ENCODE measurements around the gene CIAO2A. TPM values are rescaled to one million over a fixed set of nuclear protein-coding genes. Genes with fewer than 3 reads are reported as not detected.
A peak's percentile ranks its signal among the peaks of the same experiment; 100 is the strongest.
"Not testable (repeated sequence)": the region's sequence is repeated elsewhere in the genome, so short reads cannot be mapped to it uniquely, and the experiment has no call there.

Gene CIAO2A
- total RNA-seq, 1 donor from 2014 or later, result 53.4 TPM

GRCh38 chr15:64112073-64112772 lies 18.6 kb upstream of the CIAO2A start:
- Histone ChIP-seq H3K4me3 (ENCODE audit: insufficient read depth, low read depth, low read length) (no peak overlapping the region), H3K36me3 (ENCODE audit: insufficient read depth, low read length) (peaks cover 20% of the 10 kb centered on the region), H3K79me2 (ENCODE audit: insufficient read depth, low read length) (peaks cover 57% of the 10 kb centered on the region), H3K4me1 (ENCODE audit: insufficient read depth, low read length) (no peaks in the 10 kb centered on the region), H3K9me3 (ENCODE audit: insufficient read depth, low read depth, low read length) (no peaks in the 10 kb centered on the region), H3K9ac (ENCODE audit: low read length) (no peak overlapping the region), H3K27me3 (ENCODE audit: insufficient read depth, low read length) (no peaks in the 10 kb centered on the region), H3K4me2 (ENCODE audit: low read length) (no peak overlapping the region), H4K20me1 (ENCODE audit: insufficient read depth, low read length) (peaks cover 64% of the 10 kb centered on the region), H2AFZ (ENCODE audit: low read depth, low read length) (no peak overlapping the region), H3K27ac (ENCODE audit: low read depth, low read length) (no peak overlapping the region)
- peaks cover 14% of the 10 kb centered on the region for H3K36me3 Mint-ChIP-seq (ENCODE audit: low read depth, unreplicated experiment)
- H3K4me3 Mint-ChIP-seq (ENCODE audit: unreplicated experiment), result no peak overlapping the region
- H3K9me3 Mint-ChIP-seq (ENCODE audit: unreplicated experiment), result no peaks in the 10 kb centered on the region
- H3K27ac Mint-ChIP-seq (ENCODE audit: unreplicated experiment), result no peak overlapping the region
- no peak for DNase-seq (ENCODE audit: low read depth)
- peaks cover 28% of the 10 kb centered on the region for H3K4me1 Mint-ChIP-seq (ENCODE audit: low read depth, unreplicated experiment)
- no peaks in the 10 kb centered on the region for H3K27me3 Mint-ChIP-seq (ENCODE audit: low read depth, unreplicated experiment)
- TF ChIP-seq EZH2 (IDR thresholded peaks at IDR 0.05; ENCODE audit: insufficient read depth, low read length), result no peak
- TF ChIP-seq, protein P1, sequence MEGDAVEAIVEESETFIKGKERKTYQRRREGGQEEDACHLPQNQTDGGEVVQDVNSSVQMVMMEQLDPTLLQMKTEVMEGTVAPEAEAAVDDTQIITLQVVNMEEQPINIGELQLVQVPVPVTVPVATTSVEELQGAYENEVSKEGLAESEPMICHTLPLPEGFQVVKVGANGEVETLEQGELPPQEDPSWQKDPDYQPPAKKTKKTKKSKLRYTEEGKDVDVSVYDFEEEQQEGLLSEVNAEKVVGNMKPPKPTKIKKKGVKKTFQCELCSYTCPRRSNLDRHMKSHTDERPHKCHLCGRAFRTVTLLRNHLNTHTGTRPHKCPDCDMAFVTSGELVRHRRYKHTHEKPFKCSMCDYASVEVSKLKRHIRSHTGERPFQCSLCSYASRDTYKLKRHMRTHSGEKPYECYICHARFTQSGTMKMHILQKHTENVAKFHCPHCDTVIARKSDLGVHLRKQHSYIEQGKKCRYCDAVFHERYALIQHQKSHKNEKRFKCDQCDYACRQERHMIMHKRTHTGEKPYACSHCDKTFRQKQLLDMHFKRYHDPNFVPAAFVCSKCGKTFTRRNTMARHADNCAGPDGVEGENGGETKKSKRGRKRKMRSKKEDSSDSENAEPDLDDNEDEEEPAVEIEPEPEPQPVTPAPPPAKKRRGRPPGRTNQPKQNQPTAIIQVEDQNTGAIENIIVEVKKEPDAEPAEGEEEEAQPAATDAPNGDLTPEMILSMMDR (IDR thresholded peaks at IDR 0.05; ENCODE audit: insufficient read depth, low read depth, low read length), result no peak
- no peak for FAIRE-seq

- Histone ChIP-seq H3K9me3 (ENCODE audit: insufficient read depth, low read depth, low read length) (no peaks in the 10 kb centered on the region), H3K36me3 (ENCODE audit: insufficient read depth, low read length) (peaks cover 20% of the 10 kb centered on the region), H3K4me3 (ENCODE audit: insufficient read depth, low read depth, low read length) (no peak overlapping the region), H3K27ac (ENCODE audit: low read depth, low read length) (no peak overlapping the region), H3K4me1 (ENCODE audit: insufficient read depth, low read length) (no peaks in the 10 kb centered on the region), H3K4me2 (ENCODE audit: low read length) (no peak overlapping the region), H2AFZ (ENCODE audit: low read depth, low read length) (no peak overlapping the region), H3K27me3 (ENCODE audit: insufficient read depth, low read length) (no peaks in the 10 kb centered on the region), H4K20me1 (ENCODE audit: insufficient read depth, low read length) (peaks cover 68% of the 10 kb centered on the region), H3K9ac (ENCODE audit: low read length) (no peak overlapping the region), H3K79me2 (ENCODE audit: insufficient read depth, low read length) (peaks cover 62% of the 10 kb centered on the region)
- TF ChIP-seq, protein P1 (IDR thresholded peaks at IDR 0.05; ENCODE audit: insufficient read depth, low read depth, low read length), result no peak
- no peak for TF ChIP-seq EZH2 (IDR thresholded peaks at IDR 0.05; ENCODE audit: insufficient read depth, low read length)
- H3K4me1 Mint-ChIP-seq (ENCODE audit: low read depth, unreplicated experiment), result peaks cover 28% of the 10 kb centered on the region
- H3K36me3 Mint-ChIP-seq (ENCODE audit: low read depth, unreplicated experiment), result peaks cover 14% of the 10 kb centered on the region
- DNase-seq (ENCODE audit: low read depth) (no peak), FAIRE-seq (no peak)
- no peak overlapping the region for H3K4me3 Mint-ChIP-seq (ENCODE audit: unreplicated experiment)
- no peaks in the 10 kb centered on the region for H3K27me3 Mint-ChIP-seq (ENCODE audit: low read depth, unreplicated experiment)
- no peak overlapping the region for H3K27ac Mint-ChIP-seq (ENCODE audit: unreplicated experiment)
- no peaks in the 10 kb centered on the region for H3K9me3 Mint-ChIP-seq (ENCODE audit: unreplicated experiment)
Observed at GRCh38 chr15:64111679-64112050, 18.0 kb upstream of the CIAO2A start.

- H3K9ac ChIP-seq (ENCODE audit: low read length), result no peak overlapping the region
- H3K27ac ChIP-seq (ENCODE audit: low read depth, low read length), result no peak overlapping the region
- peaks cover 20% of the 10 kb centered on the region for H3K36me3 ChIP-seq (ENCODE audit: insufficient read depth, low read length)
- H2AFZ ChIP-seq (ENCODE audit: low read depth, low read length), result no peak overlapping the region
- DNase-seq (ENCODE audit: low read depth) (no peak), FAIRE-seq (peak; percentile 39)
- no peaks in the 10 kb centered on the region for H3K4me1 ChIP-seq (ENCODE audit: insufficient read depth, low read length)
- H3K27me3 ChIP-seq (ENCODE audit: insufficient read depth, low read length), result no peaks in the 10 kb centered on the region
- H3K4me3 ChIP-seq (ENCODE audit: insufficient read depth, low read depth, low read length), result no peak overlapping the region
- Mint-ChIP-seq H3K36me3 (ENCODE audit: low read depth, unreplicated experiment) (peaks cover 14% of the 10 kb centered on the region), H3K27ac (ENCODE audit: unreplicated experiment) (no peak overlapping the region), H3K9me3 (ENCODE audit: unreplicated experiment) (no peaks in the 10 kb centered on the region), H3K27me3 (ENCODE audit: low read depth, unreplicated experiment) (no peaks in the 10 kb centered on the region), H3K4me3 (ENCODE audit: unreplicated experiment) (no peak overlapping the region), H3K4me1 (ENCODE audit: low read depth, unreplicated experiment) (peaks cover 28% of the 10 kb centered on the region)
- no peak for TF ChIP-seq EZH2 (IDR thresholded peaks at IDR 0.05; ENCODE audit: insufficient read depth, low read length)
- TF ChIP-seq, protein P1 (IDR thresholded peaks at IDR 0.05; ENCODE audit: insufficient read depth, low read depth, low read length), result no peak
- no peaks in the 10 kb centered on the region for H3K9me3 ChIP-seq (ENCODE audit: insufficient read depth, low read depth, low read length)
- no peak overlapping the region for H3K4me2 ChIP-seq (ENCODE audit: low read length)
- peaks cover 68% of the 10 kb centered on the region for H4K20me1 ChIP-seq (ENCODE audit: insufficient read depth, low read length)
- peaks cover 68% of the 10 kb centered on the region for H3K79me2 ChIP-seq (ENCODE audit: insufficient read depth, low read length)
Observed at GRCh38 chr15:64110950-64111678, 17.5 kb upstream of the CIAO2A start.

GRCh38 chr15:64110108-64110701 lies 16.6 kb upstream of the CIAO2A start:
- Histone ChIP-seq H3K79me2 (ENCODE audit: insufficient read depth, low read length) (peaks cover 76% of the 10 kb centered on the region), H3K36me3 (ENCODE audit: insufficient read depth, low read length) (peaks cover 16% of the 10 kb centered on the region), H4K20me1 (ENCODE audit: insufficient read depth, low read length) (peaks cover 75% of the 10 kb centered on the region)
- not testable (repeated sequence) for H3K27me3 Mint-ChIP-seq (ENCODE audit: low read depth, unreplicated experiment); FAIRE-seq; H3K27ac Mint-ChIP-seq (ENCODE audit: unreplicated experiment); H3K27me3 ChIP-seq (ENCODE audit: insufficient read depth, low read length); H3K9me3 Mint-ChIP-seq (ENCODE audit: unreplicated experiment); H3K27ac ChIP-seq (ENCODE audit: low read depth, low read length); H2AFZ ChIP-seq (ENCODE audit: low read depth, low read length); H3K4me3 ChIP-seq (ENCODE audit: insufficient read depth, low read depth, low read length); H3K9ac ChIP-seq (ENCODE audit: low read length); H3K4me3 Mint-ChIP-seq (ENCODE audit: unreplicated experiment); H3K4me1 ChIP-seq (ENCODE audit: insufficient read depth, low read length); H3K9me3 ChIP-seq (ENCODE audit: insufficient read depth, low read depth, low read length); H3K4me2 ChIP-seq (ENCODE audit: low read length); DNase-seq (ENCODE audit: low read depth)
- Mint-ChIP-seq H3K36me3 (ENCODE audit: low read depth, unreplicated experiment) (peaks cover 14% of the 10 kb centered on the region), H3K4me1 (ENCODE audit: low read depth, unreplicated experiment) (peaks cover 28% of the 10 kb centered on the region)
